OCI-LY3 (cell line): ENCODE results near the gene CAPN15.

Experiments used
- H2AFZ ChIP-seq: fragments of 200-600, 300-600 bp; shearing (Covaris generic); 2 replicates; pipeline ENCODE4 v1.6.0; 2014; ENCODE audit warnings: antibody characterized with exemption, low read depth, low read length
- H3K27ac ChIP-seq: fragments of 200-600, 300-600 bp; sonication (generic); 2 replicates; pipeline ENCODE4 v1.5.1; 2014; ENCODE audit warnings: mild to moderate bottlenecking, low read length, moderate library complexity, mixed read lengths
- H3K27me3 ChIP-seq: fragments of 200-600, 300-600 bp; sonication (generic); 2 replicates; pipeline ENCODE4 v1.6.1; 2014; ENCODE audit warnings: low read depth, low read length, mixed read lengths
- H3K36me3 ChIP-seq: fragments of 200-600, 300-600 bp; sonication (generic); replicated peaks from 2 replicates; pipeline ENCODE3; 2014; ENCODE audit warnings: low read depth, low read length, mixed read lengths
- H3K4me1 ChIP-seq: fragments of 300-600, 200-600 bp; sonication (generic); 2 replicates; pipeline ENCODE4 v1.6.1; 2014; ENCODE audit warnings: low read length, mixed read lengths
- H3K4me2 ChIP-seq: fragments of 200-600, 300-600 bp; sonication (generic); 2 replicates; pipeline ENCODE4 v1.6.1; 2014; ENCODE audit warnings: low read length, mixed read lengths
- H3K4me3 ChIP-seq: fragments of 300-600, 200-600 bp; sonication (generic); 2 replicates; pipeline ENCODE4 v1.5.1; 2014; ENCODE audit warnings: antibody characterized with exemption, mild to moderate bottlenecking, low read length, moderate library complexity
- H3K79me2 ChIP-seq: fragments of 300-600, 200-600 bp; shearing (Covaris generic); 2 replicates; pipeline ENCODE4 v1.6.1; 2014; ENCODE audit warnings: mild to moderate bottlenecking, low read length, mixed read lengths
- H3K9ac ChIP-seq: fragments of 300-600, 200-600 bp; shearing (Covaris generic); 2 replicates; pipeline ENCODE4 v1.6.0; 2014; ENCODE audit warnings: mild to moderate bottlenecking, low read length, moderate library complexity
- H3K9me3 ChIP-seq: fragments of 200-600, 300-600 bp; shearing (Covaris generic); 2 replicates; pipeline ENCODE4 v1.6.1; 2014; ENCODE audit warnings: low read length, mixed read lengths; ENCODE audit not compliant: insufficient read depth
- H4K20me1 ChIP-seq: fragments of 200-600, 300-600 bp; sonication (generic); 2 replicates; pipeline ENCODE4 v1.6.1; 2016; ENCODE audit warnings: low read length, mixed read lengths; ENCODE audit not compliant: insufficient read depth
- EZH2phosphoT487 ChIP-seq: fragments of 200-600 bp; shearing (Covaris generic); IDR thresholded peaks from 2 replicates; pipeline ENCODE4 v1.6.1; 2018; ENCODE audit warnings: antibody characterized with exemption, mixed run types, low read depth
- TF ChIP-seq, protein P1 (sequence below): fragments of 200-600, 300-600 bp; sonication (generic); IDR thresholded peaks from 2 replicates; pipeline ENCODE4 v1.5.1; 2014; ENCODE audit warnings: antibody characterized with exemption, low read length, low read depth

CAPN15 gene

DNA sequence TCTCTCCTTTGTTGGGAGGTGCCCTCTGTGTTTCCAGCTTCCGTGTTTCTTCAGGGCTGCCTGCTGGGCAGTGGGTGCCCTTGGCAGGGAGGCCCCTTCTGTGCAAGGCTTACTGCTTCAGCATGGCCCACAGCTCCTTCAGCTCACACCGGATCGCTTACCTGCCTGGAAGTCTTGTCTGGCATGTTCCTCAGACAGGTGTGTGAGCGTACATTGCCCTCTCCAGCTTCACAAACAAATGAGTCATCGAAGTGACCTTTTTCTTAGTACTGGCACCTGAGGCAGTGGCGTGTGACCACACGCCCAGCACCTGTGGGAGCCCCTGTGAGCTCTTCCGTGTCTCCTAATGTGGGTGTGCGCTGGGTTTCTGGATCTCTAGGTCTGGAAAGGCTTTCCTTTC lies 65.9 kb downstream of the CAPN15 start:
- no peaks in the 10 kb centered on the region for H3K36me3 ChIP-seq
- no peak overlapping the region for H3K9ac ChIP-seq
- no peaks in the 10 kb centered on the region for H3K27me3 ChIP-seq
- H3K4me2 ChIP-seq: no peak overlapping the region
- no peak overlapping the region for H2AFZ ChIP-seq
- no peaks in the 10 kb centered on the region for H3K9me3 ChIP-seq
- H3K4me1 ChIP-seq: peaks cover 6% of the 10 kb centered on the region; the same call in 1 of the 2 replicates
- no peak overlapping the region for H3K27ac ChIP-seq
- H4K20me1 ChIP-seq: peaks cover 12% of the 10 kb centered on the region; the same call in 1 of the 2 replicates
- no peak for TF ChIP-seq EZH2phosphoT487
- TF ChIP-seq, protein P1, sequence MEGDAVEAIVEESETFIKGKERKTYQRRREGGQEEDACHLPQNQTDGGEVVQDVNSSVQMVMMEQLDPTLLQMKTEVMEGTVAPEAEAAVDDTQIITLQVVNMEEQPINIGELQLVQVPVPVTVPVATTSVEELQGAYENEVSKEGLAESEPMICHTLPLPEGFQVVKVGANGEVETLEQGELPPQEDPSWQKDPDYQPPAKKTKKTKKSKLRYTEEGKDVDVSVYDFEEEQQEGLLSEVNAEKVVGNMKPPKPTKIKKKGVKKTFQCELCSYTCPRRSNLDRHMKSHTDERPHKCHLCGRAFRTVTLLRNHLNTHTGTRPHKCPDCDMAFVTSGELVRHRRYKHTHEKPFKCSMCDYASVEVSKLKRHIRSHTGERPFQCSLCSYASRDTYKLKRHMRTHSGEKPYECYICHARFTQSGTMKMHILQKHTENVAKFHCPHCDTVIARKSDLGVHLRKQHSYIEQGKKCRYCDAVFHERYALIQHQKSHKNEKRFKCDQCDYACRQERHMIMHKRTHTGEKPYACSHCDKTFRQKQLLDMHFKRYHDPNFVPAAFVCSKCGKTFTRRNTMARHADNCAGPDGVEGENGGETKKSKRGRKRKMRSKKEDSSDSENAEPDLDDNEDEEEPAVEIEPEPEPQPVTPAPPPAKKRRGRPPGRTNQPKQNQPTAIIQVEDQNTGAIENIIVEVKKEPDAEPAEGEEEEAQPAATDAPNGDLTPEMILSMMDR: no peak
- H3K4me3 ChIP-seq: no peak overlapping the region
- H3K79me2 ChIP-seq: peaks cover 12% of the 10 kb centered on the region

DNA sequence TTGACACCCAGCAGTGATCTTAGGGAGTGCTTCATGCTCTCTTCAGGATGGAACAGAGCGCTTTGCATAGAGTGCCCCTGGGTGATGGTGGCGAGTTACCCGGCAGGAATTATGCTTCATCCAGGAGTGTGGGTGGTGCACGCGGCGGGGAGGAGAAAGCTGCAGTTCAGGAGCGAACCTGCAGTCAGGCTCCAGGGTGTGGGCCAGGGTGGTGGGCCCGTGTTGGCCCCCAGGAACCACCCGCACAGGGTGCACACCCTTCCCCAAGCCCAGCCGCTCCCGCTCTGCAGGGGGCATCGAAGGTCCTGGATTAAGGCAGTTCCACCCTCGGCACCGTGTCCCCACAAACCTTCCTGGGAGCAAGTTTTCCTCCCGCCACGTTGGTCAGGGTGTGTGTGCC lies 66.3 kb downstream of the CAPN15 start:
- Histone ChIP-seq H3K4me2 (no peak overlapping the region), H2AFZ (no peak overlapping the region), H3K9ac (no peak overlapping the region), H3K4me3 (no peak overlapping the region), H3K9me3 (no peaks in the 10 kb centered on the region), H3K27ac (no peak overlapping the region), H3K36me3 (peaks cover 1% of the 10 kb centered on the region), H3K79me2 (peaks cover 8% of the 10 kb centered on the region; the same call in 1 of the 2 replicates), H4K20me1 (peaks cover 12% of the 10 kb centered on the region; the same call in 1 of the 2 replicates), H3K27me3 (no peaks in the 10 kb centered on the region), H3K4me1 (peaks cover 6% of the 10 kb centered on the region; the same call in 1 of the 2 replicates)
- TF ChIP-seq, protein P1: no peak
- TF ChIP-seq EZH2phosphoT487: no peak

DNA sequence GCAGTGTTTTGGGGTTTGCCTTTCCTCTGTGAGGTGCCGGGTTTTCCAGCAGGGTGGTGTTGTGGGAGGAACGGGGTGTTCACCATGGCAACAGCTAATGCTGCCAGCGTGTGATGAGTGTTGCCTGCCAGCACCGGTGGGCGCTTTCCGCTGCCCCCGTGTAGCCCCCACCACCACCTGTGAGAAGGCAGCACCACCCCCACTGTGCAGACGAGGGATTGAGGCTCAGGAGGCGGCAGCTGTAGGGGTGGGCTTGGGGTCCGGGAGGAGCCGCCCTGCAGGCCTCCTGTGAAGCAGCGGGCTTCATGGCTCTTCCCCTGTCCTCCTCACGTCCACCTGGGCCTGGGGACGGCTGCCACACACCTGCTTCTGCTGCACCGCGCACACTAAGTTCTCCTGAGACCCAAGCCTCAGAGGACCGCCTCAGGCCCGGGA lies 67.6 kb downstream of the CAPN15 start:
- TF ChIP-seq, protein P1: no peak
- no peak for TF ChIP-seq EZH2phosphoT487
- Histone ChIP-seq H3K27ac (no peak overlapping the region), H3K4me2 (no peak overlapping the region), H4K20me1 (peaks cover 12% of the 10 kb centered on the region; the same call in 1 of the 2 replicates), H3K9ac (no peak overlapping the region), H3K9me3 (no peaks in the 10 kb centered on the region), H2AFZ (no peak overlapping the region), H3K27me3 (no peaks in the 10 kb centered on the region), H3K79me2 (peaks cover 8% of the 10 kb centered on the region; the same call in 1 of the 2 replicates), H3K4me1 (peaks cover 6% of the 10 kb centered on the region; the same call in 1 of the 2 replicates), H3K4me3 (no peak overlapping the region), H3K36me3 (peaks cover 8% of the 10 kb centered on the region)

DNA sequence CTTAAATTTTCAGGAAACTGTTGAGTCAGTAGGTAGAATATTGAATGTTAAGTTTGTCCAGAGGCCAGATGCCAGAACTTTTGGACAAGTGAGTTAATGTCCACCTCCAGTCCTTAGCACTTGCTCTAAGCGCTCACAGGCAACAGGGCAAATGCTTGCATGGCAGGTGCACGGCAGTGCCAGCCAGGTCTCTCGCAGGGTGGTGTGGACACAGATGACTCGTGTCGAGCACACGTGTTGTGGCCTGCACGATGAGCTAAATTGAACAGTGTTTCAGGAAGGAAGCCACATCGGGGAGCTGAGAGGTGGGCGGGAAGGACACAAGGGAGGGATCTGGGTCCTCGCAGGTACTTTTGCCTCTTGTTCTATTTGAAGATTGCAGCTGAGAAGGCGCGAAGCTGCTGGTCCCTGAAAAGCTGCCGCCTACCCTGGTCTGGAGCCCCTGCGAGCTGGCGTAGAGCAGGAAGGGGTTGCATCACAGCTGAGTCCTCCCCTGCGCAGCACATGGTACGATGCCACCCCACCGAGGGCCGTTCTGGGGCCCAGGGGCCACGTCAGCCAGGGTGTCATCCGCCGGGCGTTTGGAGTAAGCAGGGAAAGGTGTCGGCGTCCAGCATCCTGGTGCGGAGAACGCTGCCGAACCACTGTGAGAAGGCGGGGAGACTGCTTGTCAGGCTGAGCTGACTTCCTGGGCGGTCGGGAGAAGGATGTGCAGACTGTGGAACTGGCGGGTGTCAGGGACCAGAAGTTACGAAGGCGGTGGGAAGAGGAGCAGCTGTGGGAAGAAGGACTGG lies 68.6 kb downstream of the CAPN15 start:
- TF ChIP-seq EZH2phosphoT487: no peak
- TF ChIP-seq, protein P1: no peak
- Histone ChIP-seq H3K79me2 (peaks cover under 1% of the 10 kb centered on the region; the same call in 1 of the 2 replicates), H4K20me1 (peaks cover 5% of the 10 kb centered on the region; the same call in 1 of the 2 replicates), H3K36me3 (peaks cover 8% of the 10 kb centered on the region), H3K4me2 (no peak overlapping the region), H3K9me3 (no peaks in the 10 kb centered on the region), H3K4me3 (no peak overlapping the region), H3K27ac (no peak overlapping the region), H3K4me1 (no peaks in the 10 kb centered on the region), H3K9ac (no peak overlapping the region), H3K27me3 (no peaks in the 10 kb centered on the region), H2AFZ (no peak overlapping the region)
